ENCODE results near the gene GRB14.

- TF ChIP-seq CTCF (IDR thresholded peaks at IDR 0.05) (no peak), POLR2A (IDR thresholded peaks at IDR 0.05) (no peak)
These were observed 825 bp downstream of the GRB14 start for GRCh38 chr2:164620457-164620856.

Data from thyroid gland (tissue), 4 donors.